GM21526 (cell line): ENCODE data around the gene ANKS1A.
"Not testable (repeated sequence)": the region's sequence is repeated elsewhere in the genome, so short reads cannot be mapped to it uniquely, and the experiment has no call there.

ENCODE experiments used
- ATAC-seq: cut with Tn5 transposase; IDR thresholded peaks from one replicate; pipeline ENCODE4 v1.9.1; 2021; ENCODE audit warnings: moderate library complexity; ENCODE audit not compliant: unreplicated experiment, low FRiP score

Gene ANKS1A

GRCh38 chr6:34984416-34984815 is 95.4 kb downstream of the ANKS1A start:
- no peak for ATAC-seq

GRCh38 chr6:34985236-34985635 is 96.2 kb downstream of the ANKS1A start:
- no peak for ATAC-seq

- ATAC-seq = no peak
Observed at GRCh38 chr6:34986845-34987246, 97.8 kb downstream of the ANKS1A start.

- ATAC-seq = no peak
Observed at GRCh38 chr6:34987506-34987905, 98.5 kb downstream of the ANKS1A start.

GRCh38 chr6:34990971-34991560 is 102.0 kb downstream of the ANKS1A start:
- no peak for ATAC-seq

- ATAC-seq = no peak
Observed at GRCh38 chr6:34992376-34992775, 103.3 kb downstream of the ANKS1A start.

- ATAC-seq = no peak
Observed at GRCh38 chr6:34993213-34993612, 104.2 kb downstream of the ANKS1A start.

GRCh38 chr6:34994693-34995092 is 105.6 kb downstream of the ANKS1A start:
- no peak for ATAC-seq

GRCh38 chr6:34998417-34998816 is 109.4 kb downstream of the ANKS1A start:
- ATAC-seq = not testable (repeated sequence)

GRCh38 chr6:34999153-34999552 is 110.1 kb downstream of the ANKS1A start:
- not testable (repeated sequence) for ATAC-seq

GRCh38 chr6:34999962-35000361 is 110.9 kb downstream of the ANKS1A start:
- not testable (repeated sequence) for ATAC-seq

GRCh38 chr6:35001349-35001748 is 112.3 kb downstream of the ANKS1A start:
- not testable (repeated sequence) for ATAC-seq

- ATAC-seq = not testable (repeated sequence)
Observed at GRCh38 chr6:35003886-35004530, 115.0 kb downstream of the ANKS1A start.

- ATAC-seq = no peak
Observed at GRCh38 chr6:35007016-35007415, 118.0 kb downstream of the ANKS1A start.

GRCh38 chr6:35008858-35009257 is 119.8 kb downstream of the ANKS1A start:
- ATAC-seq = no peak

- ATAC-seq = no peak
Observed at GRCh38 chr6:35011096-35012041, 122.3 kb downstream of the ANKS1A start.

- ATAC-seq = no peak
Observed at GRCh38 chr6:35013701-35014100, 124.6 kb downstream of the ANKS1A start.

- ATAC-seq = no peak
Observed at GRCh38 chr6:35014341-35014740, 125.3 kb downstream of the ANKS1A start.

- ATAC-seq = no peak
Observed at GRCh38 chr6:35014786-35015185, 125.7 kb downstream of the ANKS1A start.

- no peak for ATAC-seq
Observed at GRCh38 chr6:35015476-35015875, 126.4 kb downstream of the ANKS1A start.

GRCh38 chr6:35015996-35016395 is 126.9 kb downstream of the ANKS1A start:
- ATAC-seq = no peak
